Measurements from ENCODE around the gene DCTN2. TPM values are rescaled to one million over a fixed set of nuclear protein-coding genes. Genes with fewer than 3 reads are reported as not detected.
A peak's percentile ranks its signal among the peaks of the same experiment; 100 is the strongest.

DCTN2 gene
- total and polyA plus RNA-seq, 8 donors = 104 to 162 (median 155) TPM

- Histone ChIP-seq H3K27me3 (peaks cover 9 to 42% of the 10 kb centered on the region in 2 donors), H3K4me3 (no peak overlapping the region), H3K36me3 (peaks cover 0 to 8% of the 10 kb centered on the region in 2 donors), H3K9me3 (no peaks in the 10 kb centered on the region), H3K27ac (no peak overlapping the region), H3K4me1 (peaks cover 16 to 43% of the 10 kb centered on the region in 2 donors)
- intact Hi-C loops (cut with DNase I) = no loop called here
- no peak for DNase-seq
- ATAC-seq = no peak
- TF ChIP-seq, protein P1, sequence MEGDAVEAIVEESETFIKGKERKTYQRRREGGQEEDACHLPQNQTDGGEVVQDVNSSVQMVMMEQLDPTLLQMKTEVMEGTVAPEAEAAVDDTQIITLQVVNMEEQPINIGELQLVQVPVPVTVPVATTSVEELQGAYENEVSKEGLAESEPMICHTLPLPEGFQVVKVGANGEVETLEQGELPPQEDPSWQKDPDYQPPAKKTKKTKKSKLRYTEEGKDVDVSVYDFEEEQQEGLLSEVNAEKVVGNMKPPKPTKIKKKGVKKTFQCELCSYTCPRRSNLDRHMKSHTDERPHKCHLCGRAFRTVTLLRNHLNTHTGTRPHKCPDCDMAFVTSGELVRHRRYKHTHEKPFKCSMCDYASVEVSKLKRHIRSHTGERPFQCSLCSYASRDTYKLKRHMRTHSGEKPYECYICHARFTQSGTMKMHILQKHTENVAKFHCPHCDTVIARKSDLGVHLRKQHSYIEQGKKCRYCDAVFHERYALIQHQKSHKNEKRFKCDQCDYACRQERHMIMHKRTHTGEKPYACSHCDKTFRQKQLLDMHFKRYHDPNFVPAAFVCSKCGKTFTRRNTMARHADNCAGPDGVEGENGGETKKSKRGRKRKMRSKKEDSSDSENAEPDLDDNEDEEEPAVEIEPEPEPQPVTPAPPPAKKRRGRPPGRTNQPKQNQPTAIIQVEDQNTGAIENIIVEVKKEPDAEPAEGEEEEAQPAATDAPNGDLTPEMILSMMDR (IDR thresholded peaks at IDR 0.05) = no peak
These were observed 972 bp upstream of the DCTN2 start for GRCh38 chr12:57548013-57548315.

- peaks cover 0 to 13% of the 10 kb centered on the region in 2 donors for H3K36me3 ChIP-seq
- H3K4me1 ChIP-seq = peaks cover 16 to 43% of the 10 kb centered on the region in 2 donors
- H3K4me3 ChIP-seq = peak overlapping the region; percentile 93 to 95
- intact Hi-C loops (cut with DNase I) = no loop called here
- peak overlapping the region in 1 of 2 donors; percentile 87 for H3K27ac ChIP-seq
- no peak for ATAC-seq
- DNase-seq = no peak
- H3K9me3 ChIP-seq = no peaks in the 10 kb centered on the region
- peaks cover 9 to 37% of the 10 kb centered on the region in 2 donors for H3K27me3 ChIP-seq
- TF ChIP-seq, protein P1 (IDR thresholded peaks at IDR 0.05) = no peak
These were observed 458 bp upstream of the DCTN2 start for GRCh38 chr12:57547288-57548012.

GRCh38 chr12:57545809-57546437 is 1.1 kb downstream of the DCTN2 start:
- DNase-seq = no peak
- Histone ChIP-seq H3K27me3 (peaks cover 9 to 30% of the 10 kb centered on the region in 2 donors), H3K4me1 (peaks cover 16 to 48% of the 10 kb centered on the region in 2 donors), H3K4me3 (peak overlapping the region; percentile 93 to 95), H3K27ac (peak overlapping the region in 1 of 2 donors; percentile 87), H3K9me3 (no peaks in the 10 kb centered on the region), H3K36me3 (peaks cover 0 to 28% of the 10 kb centered on the region in 2 donors)
- peak; percentile 1 for ATAC-seq
- TF ChIP-seq, protein P1 (IDR thresholded peaks at IDR 0.05) = no peak
- intact Hi-C loops (cut with DNase I) = no loop called here

DNA sequence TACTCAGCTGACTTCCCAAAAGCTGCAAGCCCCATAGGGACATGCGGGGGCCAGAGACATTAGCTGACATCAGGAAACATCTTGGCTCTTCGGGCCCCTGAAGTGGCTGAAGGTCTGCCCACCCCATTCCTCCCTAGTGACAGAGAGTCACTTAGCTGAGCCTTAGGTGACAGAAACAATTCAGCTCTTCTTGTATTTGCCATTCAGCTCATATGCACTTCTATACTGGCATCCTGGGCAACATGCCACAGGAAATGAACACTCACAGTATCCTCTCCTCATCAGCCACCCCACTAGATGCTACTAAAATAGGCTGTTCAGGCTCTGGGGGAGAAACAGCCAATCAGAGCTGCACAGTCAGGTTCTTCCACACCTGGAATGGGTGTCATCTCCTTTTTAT is 3.4 kb downstream of the DCTN2 start:
- Histone ChIP-seq H3K9me3 (no peaks in the 10 kb centered on the region), H3K27me3 (peaks cover 0 to 7% of the 10 kb centered on the region in 2 donors), H3K27ac (no peak overlapping the region), H3K4me3 (no peak overlapping the region), H3K36me3 (peaks cover 0 to 49% of the 10 kb centered on the region in 2 donors), H3K4me1 (peaks cover 12 to 41% of the 10 kb centered on the region in 2 donors)
- no peak for DNase-seq
- intact Hi-C loops (cut with DNase I) = no loop called here
- TF ChIP-seq, protein P1 (IDR thresholded peaks at IDR 0.05) = no peak
- no peak for ATAC-seq

DNA sequence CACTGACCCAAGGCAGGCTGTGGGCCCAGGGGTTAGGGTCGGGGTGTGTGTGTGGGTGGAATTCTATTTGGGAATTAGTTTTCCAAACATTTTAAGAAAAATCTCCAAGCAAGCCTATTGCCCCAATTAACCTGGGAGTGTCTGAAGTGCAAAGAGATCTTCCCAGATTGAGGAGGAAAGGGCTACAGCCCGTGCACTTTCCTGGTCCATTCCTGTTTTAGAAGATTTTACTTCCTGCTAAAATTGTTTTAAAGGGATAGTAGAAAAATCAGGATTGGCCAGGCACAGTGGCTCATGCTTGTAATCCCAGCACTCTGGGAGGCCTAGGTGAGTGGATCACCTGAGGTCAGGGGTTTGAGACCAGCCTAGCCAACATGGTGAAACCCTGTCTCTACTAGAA is 5.3 kb downstream of the DCTN2 start:
- Histone ChIP-seq H3K9me3 (no peaks in the 10 kb centered on the region), H3K4me3 (no peak overlapping the region), H3K4me1 (peaks cover 12 to 35% of the 10 kb centered on the region in 2 donors), H3K27me3 (no peaks in the 10 kb centered on the region), H3K36me3 (peaks cover 0 to 63% of the 10 kb centered on the region in 2 donors), H3K27ac (no peak overlapping the region)
- DNase-seq (no peak), ATAC-seq (no peak)
- TF ChIP-seq, protein P1 (IDR thresholded peaks at IDR 0.05) = no peak
- intact Hi-C loops (cut with DNase I) = no loop called here

All from left lung (tissue), 10 donors.